Measurements from ENCODE around the gene E2F2.
A peak's percentile ranks its signal among the peaks of the same experiment; 100 is the strongest.

E2F2 gene

DNA sequence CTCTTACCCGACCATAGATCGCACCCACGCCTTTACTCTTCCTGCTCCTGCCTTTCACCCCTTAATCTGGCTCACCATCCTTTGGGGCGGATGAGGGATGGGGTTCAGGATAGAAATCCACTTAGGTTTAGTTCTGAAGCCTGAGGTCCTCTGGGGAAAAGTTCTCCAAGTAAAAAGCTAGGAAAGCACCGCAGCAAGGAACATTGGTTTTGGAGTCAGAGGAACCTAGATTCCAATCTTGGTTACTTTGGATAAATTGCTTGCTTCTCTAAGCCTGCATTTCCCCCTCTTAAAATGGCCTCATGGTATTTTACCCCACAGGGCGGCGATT, 46.1 kb downstream of the E2F2 start:
- FAIRE-seq (no peak), DNase-seq (ENCODE audit: insufficient read length, low spot score) (no peak)
- TF ChIP-seq, protein P1, sequence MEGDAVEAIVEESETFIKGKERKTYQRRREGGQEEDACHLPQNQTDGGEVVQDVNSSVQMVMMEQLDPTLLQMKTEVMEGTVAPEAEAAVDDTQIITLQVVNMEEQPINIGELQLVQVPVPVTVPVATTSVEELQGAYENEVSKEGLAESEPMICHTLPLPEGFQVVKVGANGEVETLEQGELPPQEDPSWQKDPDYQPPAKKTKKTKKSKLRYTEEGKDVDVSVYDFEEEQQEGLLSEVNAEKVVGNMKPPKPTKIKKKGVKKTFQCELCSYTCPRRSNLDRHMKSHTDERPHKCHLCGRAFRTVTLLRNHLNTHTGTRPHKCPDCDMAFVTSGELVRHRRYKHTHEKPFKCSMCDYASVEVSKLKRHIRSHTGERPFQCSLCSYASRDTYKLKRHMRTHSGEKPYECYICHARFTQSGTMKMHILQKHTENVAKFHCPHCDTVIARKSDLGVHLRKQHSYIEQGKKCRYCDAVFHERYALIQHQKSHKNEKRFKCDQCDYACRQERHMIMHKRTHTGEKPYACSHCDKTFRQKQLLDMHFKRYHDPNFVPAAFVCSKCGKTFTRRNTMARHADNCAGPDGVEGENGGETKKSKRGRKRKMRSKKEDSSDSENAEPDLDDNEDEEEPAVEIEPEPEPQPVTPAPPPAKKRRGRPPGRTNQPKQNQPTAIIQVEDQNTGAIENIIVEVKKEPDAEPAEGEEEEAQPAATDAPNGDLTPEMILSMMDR (IDR thresholded peaks at IDR 0.05; ENCODE audit: insufficient read depth, missing control alignments) = no peak

DNA sequence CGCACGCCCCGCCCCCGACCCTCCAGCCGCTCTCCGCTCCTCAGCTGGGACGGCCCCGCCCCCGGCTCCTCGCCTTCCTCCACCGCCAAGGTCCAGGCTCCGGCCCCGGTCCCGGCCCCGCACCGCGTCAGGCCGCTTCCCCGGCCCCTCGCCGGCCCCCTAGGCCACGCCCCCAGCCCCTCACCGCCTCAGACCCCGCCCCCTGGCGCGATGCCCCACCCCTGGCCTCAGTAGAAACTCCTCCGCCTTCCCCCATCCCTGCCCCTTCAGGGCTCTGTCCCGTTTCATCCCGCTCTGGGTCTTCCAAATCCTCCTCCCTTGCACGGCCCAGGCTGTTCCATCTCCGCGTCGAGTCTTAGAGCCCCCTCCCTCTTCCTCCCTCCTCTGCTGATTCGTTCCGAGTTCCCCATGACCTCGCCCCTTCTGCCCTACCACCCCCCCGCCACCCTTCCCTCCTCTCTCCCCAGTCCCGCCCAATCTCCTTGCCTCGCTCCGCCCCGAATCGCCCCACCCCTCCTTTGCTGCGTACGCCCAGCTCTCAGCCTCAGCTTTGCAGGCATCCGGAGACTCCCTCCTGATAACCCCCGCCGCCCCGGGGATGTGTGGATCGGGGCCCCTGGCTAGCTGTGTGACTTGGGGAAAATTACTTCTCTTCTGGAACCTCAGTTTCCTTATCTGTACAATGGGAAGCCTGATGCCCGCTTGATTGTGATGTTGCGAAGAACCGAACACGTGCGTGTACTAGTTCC, 46.6 kb downstream of the E2F2 start:
- TF ChIP-seq, protein P1 (IDR thresholded peaks at IDR 0.05; ENCODE audit: insufficient read depth, missing control alignments) = no peak
- FAIRE-seq = no peak
- DNase-seq (ENCODE audit: insufficient read length, low spot score) = peak; percentile 46

- TF ChIP-seq, protein P1 (IDR thresholded peaks at IDR 0.05; ENCODE audit: insufficient read depth, missing control alignments) = no peak
- FAIRE-seq (no peak), DNase-seq (ENCODE audit: insufficient read length, low spot score) (no peak)
These were observed 47.4 kb downstream of the E2F2 start, which contains the start of gene ASAP3 for GRCh38 chr1:23483321-23484252. Gene ASAP3 (minus strand): TSS chr1:23484179. CDS start chr1:23484133, 46 bp downstream.

DNA sequence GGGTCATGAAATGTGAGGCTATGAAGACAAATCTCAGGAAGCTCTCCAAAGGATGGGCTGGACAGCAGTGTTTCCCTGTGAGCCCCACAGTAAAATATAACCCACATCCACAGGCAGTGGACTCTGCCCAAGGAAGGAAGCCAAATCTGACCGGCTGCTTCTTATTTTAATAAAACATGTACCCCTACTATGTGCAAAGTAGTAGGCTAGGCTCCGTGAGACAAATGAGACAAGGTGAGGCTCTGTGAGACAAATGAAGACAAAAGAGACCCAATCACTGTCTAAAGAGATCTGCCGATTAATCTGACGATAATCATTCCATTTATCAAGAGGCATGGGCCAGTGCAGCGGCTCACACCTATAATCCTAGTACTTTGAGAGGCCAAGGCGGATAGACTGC, 49.1 kb downstream of the E2F2 start:
- FAIRE-seq (no peak), DNase-seq (ENCODE audit: insufficient read length, low spot score) (no peak)
- TF ChIP-seq, protein P1 (IDR thresholded peaks at IDR 0.05; ENCODE audit: insufficient read depth, missing control alignments) = no peak

GRCh38 chr1:23481026-23481597, 49.9 kb downstream of the E2F2 start:
- TF ChIP-seq, protein P1 (IDR thresholded peaks at IDR 0.05; ENCODE audit: insufficient read depth, missing control alignments) = no peak
- FAIRE-seq (no peak), DNase-seq (ENCODE audit: insufficient read length, low spot score) (no peak)

DNA sequence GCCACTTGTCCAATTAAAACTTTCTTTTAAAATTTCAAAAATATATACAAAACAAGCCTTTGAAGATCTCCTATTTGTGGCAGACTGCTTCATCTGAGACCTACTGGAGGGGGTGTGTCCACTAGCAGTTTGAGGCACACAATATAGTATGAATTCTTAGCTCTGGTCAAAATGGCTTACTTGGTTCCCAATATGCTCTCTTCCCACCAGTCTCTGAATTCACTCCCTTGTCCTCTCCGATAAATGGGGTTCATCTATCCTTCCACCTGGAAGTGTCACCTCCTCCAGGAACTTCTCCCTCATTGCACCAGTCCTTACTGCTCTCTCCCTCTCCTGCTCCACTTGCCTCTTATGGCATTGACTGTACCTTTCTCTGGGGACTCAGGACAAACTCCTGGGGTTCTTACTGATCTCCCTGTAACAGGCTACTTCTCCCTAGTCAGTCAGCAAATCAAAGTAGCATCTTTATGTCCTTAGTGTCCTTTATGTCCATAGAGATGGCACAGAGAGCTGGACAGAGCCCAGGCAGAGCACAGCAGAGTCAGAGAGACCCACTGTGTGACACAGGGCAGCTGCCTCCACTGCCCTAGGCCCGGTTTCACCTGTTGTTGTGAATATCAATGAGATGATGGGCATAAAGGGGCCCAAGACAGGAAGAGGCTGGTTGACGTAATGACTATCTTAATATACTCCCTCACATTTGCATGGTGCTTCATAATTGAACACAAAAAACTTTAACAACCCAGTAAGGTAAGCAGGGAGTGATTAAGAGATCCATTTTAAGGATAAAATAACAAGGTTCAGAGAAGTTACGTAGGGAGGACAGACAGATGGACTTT, 50.6 kb downstream of the E2F2 start:
- TF ChIP-seq, protein P1 (IDR thresholded peaks at IDR 0.05; ENCODE audit: insufficient read depth, missing control alignments) = no peak
- no peak for FAIRE-seq
- DNase-seq (ENCODE audit: insufficient read length, low spot score) = no peak

All from D721Med (cell line).